Activated T-helper 1 cell treated with anti-CD3 and anti-CD28 coated beads, Interleukin-12 subunit alpha, Interleukin-12 subunit beta, Interleukin-2, Interleukin-4 antibody, amounts not matched to agents 30 ng/mL and 10 ng/mL and 1 ng/mL, durations not matched to agents 14 hours and 24 hours and 36 hours (primary cell): Measurements from ENCODE around the gene DHX32. TPM values are rescaled to one million over a fixed set of nuclear protein-coding genes. Genes with fewer than 3 reads are reported as not detected.

Source experiments
- DNase-seq: peaks from one replicate; pipeline ENCODE4 v3.0.0; 2021; ENCODE audit warnings: low spot score
- H3K27ac Mint-ChIP-seq: one replicate; pipeline ENCODE4 v1.8.0; 2021; ENCODE audit warnings: mild to moderate bottlenecking, mixed read lengths
- H3K27me3 Mint-ChIP-seq: one replicate; pipeline ENCODE4 v1.8.0; 2022; ENCODE audit warnings: mild to moderate bottlenecking, moderate library complexity, mixed read lengths; ENCODE audit not compliant: insufficient read depth
- H3K36me3 Mint-ChIP-seq: one replicate; pipeline ENCODE4 v1.8.0; 2021; ENCODE audit warnings: low read depth, mixed read lengths
- H3K4me1 Mint-ChIP-seq: one replicate; pipeline ENCODE4 v1.8.0; 2021; ENCODE audit warnings: low read depth, mixed read lengths
- H3K4me3 Mint-ChIP-seq: one replicate; pipeline ENCODE4 v1.8.0; 2021; ENCODE audit warnings: mild to moderate bottlenecking, moderate library complexity, mixed read lengths
- H3K9me3 Mint-ChIP-seq: one replicate; pipeline ENCODE4 v1.8.0; 2021; ENCODE audit warnings: mixed read lengths
- intact Hi-C: fragments of 100-400 bp; cut with micrococcal nuclease; formaldehyde crosslinking; loops from one replicate; pipeline ENCODE4 v1.15.1; 2024
- total RNA-seq: library from RNA; stranded (reverse); gene quantifications from 2 replicates; pipeline ENCODE4 v1.2.3, GENCODE V29; 2022

Gene DHX32
- total RNA-seq, 1 donor from 2014 or later, result 13.0 TPM

GRCh38 chr10:125850766-125851731, 30.0 kb downstream of the DHX32 start:
- Mint-ChIP-seq H3K36me3 (peaks cover 14% of the 10 kb centered on the region), H3K27ac (no peak overlapping the region), H3K27me3 (no peaks in the 10 kb centered on the region), H3K9me3 (no peaks in the 10 kb centered on the region), H3K4me1 (no peaks in the 10 kb centered on the region), H3K4me3 (no peak overlapping the region)
- intact Hi-C loops, result no loop called here
- DNase-seq, result no peak

GRCh38 chr10:125849448-125849847, 31.6 kb downstream of the DHX32 start:
- Mint-ChIP-seq H3K27ac (no peak overlapping the region), H3K4me1 (no peaks in the 10 kb centered on the region), H3K36me3 (peaks cover 14% of the 10 kb centered on the region), H3K4me3 (no peak overlapping the region), H3K9me3 (no peaks in the 10 kb centered on the region), H3K27me3 (no peaks in the 10 kb centered on the region)
- DNase-seq, result no peak
- intact Hi-C loops, result no loop called here

GRCh38 chr10:125848857-125849256, 32.2 kb downstream of the DHX32 start:
- no peaks in the 10 kb centered on the region for H3K27me3 Mint-ChIP-seq
- H3K4me3 Mint-ChIP-seq, result no peak overlapping the region
- no peak overlapping the region for H3K27ac Mint-ChIP-seq
- DNase-seq, result no peak
- no peaks in the 10 kb centered on the region for H3K9me3 Mint-ChIP-seq
- no peaks in the 10 kb centered on the region for H3K4me1 Mint-ChIP-seq
- intact Hi-C loops, result no loop called here
- peaks cover 14% of the 10 kb centered on the region for H3K36me3 Mint-ChIP-seq

- no peaks in the 10 kb centered on the region for H3K9me3 Mint-ChIP-seq
- H3K27me3 Mint-ChIP-seq, result no peaks in the 10 kb centered on the region
- intact Hi-C loops, result no loop called here
- H3K4me3 Mint-ChIP-seq, result no peak overlapping the region
- H3K4me1 Mint-ChIP-seq, result no peaks in the 10 kb centered on the region
- H3K27ac Mint-ChIP-seq, result no peak overlapping the region
- peaks cover 12% of the 10 kb centered on the region for H3K36me3 Mint-ChIP-seq
- DNase-seq, result no peak
These were observed 32.7 kb downstream of the DHX32 start for GRCh38 chr10:125848371-125848770.

- peaks cover 11% of the 10 kb centered on the region for H3K36me3 Mint-ChIP-seq
- H3K4me3 Mint-ChIP-seq, result no peak overlapping the region
- intact Hi-C loops, result no loop called here
- no peaks in the 10 kb centered on the region for H3K9me3 Mint-ChIP-seq
- H3K27me3 Mint-ChIP-seq, result no peaks in the 10 kb centered on the region
- no peak overlapping the region for H3K27ac Mint-ChIP-seq
- DNase-seq, result no peak
- no peaks in the 10 kb centered on the region for H3K4me1 Mint-ChIP-seq
These were observed 34.2 kb downstream of the DHX32 start for GRCh38 chr10:125846894-125847293.

- H3K4me1 Mint-ChIP-seq, result no peaks in the 10 kb centered on the region
- no peaks in the 10 kb centered on the region for H3K27me3 Mint-ChIP-seq
- H3K27ac Mint-ChIP-seq, result no peak overlapping the region
- peaks cover 8% of the 10 kb centered on the region for H3K36me3 Mint-ChIP-seq
- H3K4me3 Mint-ChIP-seq, result no peak overlapping the region
- intact Hi-C loops, result no loop called here
- DNase-seq, result no peak
- H3K9me3 Mint-ChIP-seq, result no peaks in the 10 kb centered on the region
These were observed 35.5 kb downstream of the DHX32 start for GRCh38 chr10:125845617-125846016.

- Mint-ChIP-seq H3K9me3 (no peaks in the 10 kb centered on the region), H3K4me3 (no peak overlapping the region), H3K36me3 (peaks cover 12% of the 10 kb centered on the region), H3K27ac (no peak overlapping the region), H3K27me3 (no peaks in the 10 kb centered on the region), H3K4me1 (no peaks in the 10 kb centered on the region)
- DNase-seq, result no peak
- intact Hi-C loops, result no loop called here
These were observed 36.3 kb downstream of the DHX32 start for GRCh38 chr10:125844751-125845221.

- no peaks in the 10 kb centered on the region for H3K4me1 Mint-ChIP-seq
- H3K4me3 Mint-ChIP-seq, result no peak overlapping the region
- H3K27me3 Mint-ChIP-seq, result no peaks in the 10 kb centered on the region
- intact Hi-C loops, result no loop called here
- no peak for DNase-seq
- no peak overlapping the region for H3K27ac Mint-ChIP-seq
- H3K9me3 Mint-ChIP-seq, result no peaks in the 10 kb centered on the region
- H3K36me3 Mint-ChIP-seq, result peaks cover 15% of the 10 kb centered on the region
These were observed 37.3 kb downstream of the DHX32 start for GRCh38 chr10:125843603-125844329.

- Mint-ChIP-seq H3K4me1 (no peaks in the 10 kb centered on the region), H3K9me3 (no peaks in the 10 kb centered on the region), H3K36me3 (peaks cover 32% of the 10 kb centered on the region), H3K27ac (no peak overlapping the region), H3K27me3 (no peaks in the 10 kb centered on the region), H3K4me3 (no peak overlapping the region)
- no peak for DNase-seq
- intact Hi-C loops, result no loop called here
These were observed 40.1 kb downstream of the DHX32 start for GRCh38 chr10:125840955-125841354.

GRCh38 chr10:125840406-125840805, 40.7 kb downstream of the DHX32 start:
- H3K27me3 Mint-ChIP-seq, result no peaks in the 10 kb centered on the region
- no peak overlapping the region for H3K4me3 Mint-ChIP-seq
- H3K4me1 Mint-ChIP-seq, result no peaks in the 10 kb centered on the region
- peaks cover 35% of the 10 kb centered on the region for H3K36me3 Mint-ChIP-seq
- no peak for DNase-seq
- intact Hi-C loops, result no loop called here
- no peaks in the 10 kb centered on the region for H3K9me3 Mint-ChIP-seq
- no peak overlapping the region for H3K27ac Mint-ChIP-seq

- no peak for DNase-seq
- Mint-ChIP-seq H3K9me3 (no peaks in the 10 kb centered on the region), H3K27ac (no peak overlapping the region), H3K4me1 (no peaks in the 10 kb centered on the region), H3K27me3 (no peaks in the 10 kb centered on the region), H3K4me3 (no peak overlapping the region), H3K36me3 (peaks cover 39% of the 10 kb centered on the region)
- intact Hi-C loops, result no loop called here
These were observed 42.1 kb downstream of the DHX32 start for GRCh38 chr10:125838802-125839575.

- Mint-ChIP-seq H3K4me3 (no peak overlapping the region), H3K27ac (no peak overlapping the region), H3K27me3 (no peaks in the 10 kb centered on the region), H3K9me3 (no peaks in the 10 kb centered on the region), H3K4me1 (no peaks in the 10 kb centered on the region), H3K36me3 (peaks cover 46% of the 10 kb centered on the region)
- intact Hi-C loops, result no loop called here
- no peak for DNase-seq
These were observed 44.3 kb downstream of the DHX32 start for GRCh38 chr10:125836746-125837145.
